NB4 (cell line): ENCODE measurements around the gene CRYBA2.

ENCODE experiments used
- DNase-seq: peaks from one replicate; pipeline ENCODE4 v3.0.0; 2010; ENCODE audit warnings: low read depth
- H3K4me3 ChIP-seq: one replicate; pipeline ENCODE4 v1.5.1; 2011; ENCODE audit warnings: mild to moderate bottlenecking, low read depth, low read length, moderate library complexity
- CTCF ChIP-seq: IDR thresholded peaks from one replicate; pipeline ENCODE4 v1.5.1; 2012; ENCODE audit warnings: low read depth, low read length
- MAX ChIP-seq: IDR thresholded peaks from 2 replicates; pipeline ENCODE4 v1.6.1; 2011; ENCODE audit warnings: low read depth, low read length
- MYC ChIP-seq: IDR thresholded peaks from 2 replicates; pipeline ENCODE4 v1.6.1; 2011; ENCODE audit warnings: low read depth, low read length
- POLR2A ChIP-seq: IDR thresholded peaks from 2 replicates; pipeline ENCODE4 v1.6.1; 2011; ENCODE audit warnings: mild to moderate bottlenecking; ENCODE audit not compliant: insufficient read length; ENCODE audit errors: extremely low read depth

CRYBA2 gene

GRCh38 chr2:218993345-218994315, at the start of gene CRYBA2:
Gene CRYBA2, minus strand, starts transcription at chr2:218993422. Its CDS starts 246 bp downstream, at chr2:218993176.
- H3K4me3 ChIP-seq = no peak within 1 kb of the TSS
- DNase-seq = peak; percentile 40
- no peak for TF ChIP-seq POLR2A
- no peak for TF ChIP-seq MYC
- TF ChIP-seq CTCF = no peak
- TF ChIP-seq MAX = no peak

- TF ChIP-seq MAX (no peak), MYC (no peak)
- no peak overlapping the region for H3K4me3 ChIP-seq
- DNase-seq = no peak
Measured at GRCh38 chr2:219042750-219043149, 49.5 kb upstream of the CRYBA2 start.

GRCh38 chr2:219042157-219042556, 48.9 kb upstream of the CRYBA2 start:
- TF ChIP-seq MYC = no peak
- no peak for TF ChIP-seq MAX
- TF ChIP-seq CTCF = no peak
- TF ChIP-seq POLR2A = no peak
- no peak overlapping the region for H3K4me3 ChIP-seq
- DNase-seq = no peak

- no peak within 1 kb of the TSS for H3K4me3 ChIP-seq
- DNase-seq = no peak
- TF ChIP-seq CTCF = no peak
- TF ChIP-seq MYC = no peak
- no peak for TF ChIP-seq MAX
- TF ChIP-seq POLR2A = no peak
Measured at GRCh38 chr2:219041252-219041651, 48.0 kb upstream of the CRYBA2 start, which contains the start of gene CFAP65. Gene CFAP65, minus strand, starts transcription at chr2:219041516. Its CDS starts 2,468 bp downstream, at chr2:219039048.

GRCh38 chr2:219038600-219038999, 45.4 kb upstream of the CRYBA2 start:
- no peak overlapping the region for H3K4me3 ChIP-seq
- no peak for DNase-seq
- TF ChIP-seq MAX (no peak), MYC (no peak), POLR2A (no peak), CTCF (no peak)

- DNase-seq = no peak
- H3K4me3 ChIP-seq = no peak overlapping the region
- TF ChIP-seq CTCF = no peak
- no peak for TF ChIP-seq MYC
- TF ChIP-seq POLR2A = no peak
- no peak for TF ChIP-seq MAX
Measured at GRCh38 chr2:219037783-219038499, 44.7 kb upstream of the CRYBA2 start.
